Glutamatergic neuron (in vitro differentiated cells): ENCODE data around the gene ZNF716. TPM values are rescaled to one million over a fixed set of nuclear protein-coding genes. Genes with fewer than 3 reads are reported as not detected.

Source experiments
- DNase-seq: peaks from one replicate; pipeline ENCODE4 v3.0.0; 2022
- H3K27ac Mint-ChIP-seq: one replicate; pipeline ENCODE4 v1.8.0; 2020; ENCODE audit warnings: mild to moderate bottlenecking, mixed read lengths, inconsistent platforms; ENCODE audit not compliant: unreplicated experiment
- H3K27me3 Mint-ChIP-seq: one replicate; pipeline ENCODE4 v1.8.0; 2020; ENCODE audit warnings: mild to moderate bottlenecking, moderate library complexity, mixed read lengths, inconsistent platforms; ENCODE audit not compliant: unreplicated experiment
- H3K36me3 Mint-ChIP-seq: one replicate; pipeline ENCODE4 v1.8.0; 2020; ENCODE audit warnings: mild to moderate bottlenecking, mixed read lengths, inconsistent platforms; ENCODE audit not compliant: unreplicated experiment
- H3K4me1 Mint-ChIP-seq: one replicate; pipeline ENCODE4 v1.8.0; 2020; ENCODE audit warnings: mild to moderate bottlenecking, low read depth, mixed read lengths, inconsistent platforms; ENCODE audit not compliant: unreplicated experiment
- H3K4me3 Mint-ChIP-seq: one replicate; pipeline ENCODE4 v1.8.0; 2020; ENCODE audit warnings: mild to moderate bottlenecking, mixed read lengths, inconsistent platforms; ENCODE audit not compliant: unreplicated experiment
- H3K9me3 Mint-ChIP-seq: one replicate; pipeline ENCODE4 v1.8.0; 2020; ENCODE audit warnings: mild to moderate bottlenecking, moderate library complexity, mixed read lengths, inconsistent platforms; ENCODE audit not compliant: unreplicated experiment
- CTCF ChIP-seq: fragments of 200-600 bp; sonication (generic); IDR thresholded peaks from one replicate; pipeline ENCODE4 v1.5.0; 2021; ENCODE audit not compliant: partially characterized antibody, unreplicated experiment
- microRNA-seq: library from miRNA; unstranded; fragments of <30 nt; microRNA quantifications from one replicate; pipeline ENCODE4, GENCODE V29; 2020; ENCODE audit not compliant: unreplicated experiment
- total RNA-seq: library from RNA; stranded (reverse); fragmentation: NEBNext Ultra II Directional; extraction: Animal tissue kit (Norgen Biotek cat#: 25700); gene quantifications from one replicate; pipeline ENCODE4 v1.2.1, GENCODE V29; 2021; ENCODE audit not compliant: unreplicated experiment

The ZNF716 gene
- total RNA-seq, 1 donor from 2014 or later, result not detected

- Mint-ChIP-seq H3K4me3 (no peak overlapping the region), H3K36me3 (no peaks in the 10 kb centered on the region), H3K27ac (no peak overlapping the region), H3K4me1 (no peaks in the 10 kb centered on the region), H3K9me3 (no peaks in the 10 kb centered on the region), H3K27me3 (no peaks in the 10 kb centered on the region)
- TF ChIP-seq CTCF, result no peak
- no peak for DNase-seq
Measured at GRCh38 chr7:57496395-57496794, 46.4 kb downstream of the ZNF716 start.

- Mint-ChIP-seq H3K36me3 (no peaks in the 10 kb centered on the region), H3K27me3 (no peaks in the 10 kb centered on the region), H3K4me3 (no peak overlapping the region), H3K27ac (no peak overlapping the region), H3K9me3 (peaks cover 4% of the 10 kb centered on the region), H3K4me1 (no peaks in the 10 kb centered on the region)
- no peak for DNase-seq
- no peak for TF ChIP-seq CTCF
Measured at GRCh38 chr7:57505176-57505575, 55.2 kb downstream of the ZNF716 start.

Small RNA genes within 50 kb of the gene (microRNA-seq; reads per million reads assigned to microRNA genes)
- gene MIR3147, result not detected
